RPMI8226 (cell line): Measurements from ENCODE around the gene GPD2.
A peak's percentile ranks its signal among the peaks of the same experiment; 100 is the strongest.

Experiments
- DNase-seq: peaks from one replicate; pipeline ENCODE4 v3.0.0-alpha.2; 2015

GPD2 gene

DNA sequence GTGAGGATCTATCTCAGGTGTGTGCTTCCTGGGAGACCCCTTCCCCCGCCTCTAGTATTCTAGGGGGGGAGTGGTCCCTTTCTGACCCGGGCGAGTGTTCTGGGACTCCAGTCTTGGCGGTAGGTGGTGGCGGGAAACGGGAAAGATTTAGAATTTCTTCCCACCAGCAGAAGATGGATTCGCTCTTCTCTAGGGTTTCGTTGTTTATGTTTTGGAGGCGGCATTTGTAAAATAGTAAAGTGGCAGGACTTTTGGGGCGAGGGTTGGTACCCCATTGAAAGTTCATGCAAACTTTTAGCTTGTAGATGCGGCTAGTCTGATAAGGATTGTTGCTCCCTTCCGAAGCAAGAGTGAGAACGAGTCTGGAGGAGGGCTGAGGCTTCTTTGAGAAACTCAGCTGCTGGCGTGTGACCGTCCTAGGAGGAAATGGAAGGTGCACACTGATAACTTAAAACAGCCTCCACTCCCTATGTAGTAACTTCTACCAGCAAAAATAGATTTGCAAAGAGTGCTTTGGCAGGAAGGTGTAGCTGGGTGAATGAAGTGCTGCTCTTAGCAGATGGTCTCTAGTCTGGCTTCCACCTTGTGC is 412 bp downstream of the GPD2 start:
- DNase-seq, result peak; percentile 53

- DNase-seq, result no peak
These were observed 1.2 kb downstream of the GPD2 start for GRCh38 chr2:156437272-156437930.

DNA sequence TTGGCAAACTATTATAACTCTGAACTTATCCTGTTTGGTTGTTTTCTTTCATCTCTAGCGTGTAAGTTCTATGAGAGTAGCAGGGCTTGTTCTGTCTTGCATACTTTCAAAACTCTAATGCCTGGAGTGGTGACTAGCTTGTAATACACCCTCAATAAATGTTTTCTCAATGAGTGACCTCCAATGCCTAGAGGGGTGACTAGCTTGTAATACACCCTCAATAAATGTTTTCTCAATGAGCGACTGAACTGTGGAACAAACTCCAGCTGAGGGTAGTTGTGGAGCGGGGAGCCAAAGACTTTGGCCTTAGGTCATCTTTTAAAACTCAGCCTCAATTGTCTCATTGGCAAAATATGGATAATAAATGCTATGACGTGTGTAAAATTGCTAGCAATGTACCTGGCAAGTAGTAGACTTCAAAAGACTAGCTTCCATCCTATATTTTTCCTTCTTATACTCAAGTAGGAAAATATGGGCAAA is 1.8 kb downstream of the GPD2 start:
- no peak for DNase-seq

GRCh38 chr2:156443089-156443488 is 6.9 kb downstream of the GPD2 start:
- no peak for DNase-seq

DNA sequence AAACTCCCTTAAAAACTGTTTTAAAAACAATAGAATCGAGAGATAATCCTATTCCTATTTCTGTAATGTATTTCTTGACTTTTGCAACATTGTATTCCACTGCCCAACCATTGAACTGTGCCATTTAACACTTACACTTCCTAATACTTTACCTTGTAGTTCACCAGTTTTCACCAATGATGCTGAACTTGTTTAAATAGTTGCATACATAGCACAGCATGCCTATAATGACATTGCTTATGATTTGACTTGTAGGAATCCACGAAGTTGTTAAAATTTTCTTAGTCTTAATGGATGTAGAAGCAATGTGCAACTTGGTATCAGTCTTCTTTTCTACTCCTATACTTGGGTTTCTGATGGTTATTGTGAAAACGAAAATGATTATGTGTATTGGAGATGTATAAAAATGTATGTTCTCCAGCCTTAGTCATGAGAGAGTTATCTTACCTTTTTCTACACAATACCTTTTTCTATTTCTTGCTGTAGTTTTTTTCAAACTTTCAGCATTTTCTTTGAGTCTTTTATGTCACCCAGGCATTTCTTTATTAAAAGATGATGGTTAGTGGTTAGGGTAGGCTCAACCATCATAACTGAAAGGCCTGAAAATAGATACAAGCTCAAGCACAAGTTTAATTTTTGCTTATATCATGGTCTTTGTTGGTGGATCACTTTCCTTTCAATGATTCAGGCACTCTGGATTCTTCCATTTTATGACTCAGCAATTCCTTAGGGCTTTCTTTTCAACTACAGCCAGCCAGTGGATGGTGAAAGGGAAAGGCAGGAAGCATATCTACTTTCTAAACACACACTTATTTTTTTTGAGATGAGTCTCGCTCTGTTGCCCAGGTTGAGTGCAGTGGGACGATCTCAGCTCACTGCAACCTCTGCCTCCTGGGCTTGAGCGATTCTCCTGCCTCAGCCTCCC is 9.4 kb downstream of the GPD2 start:
- no peak for DNase-seq

GRCh38 chr2:156447761-156448160 is 11.6 kb downstream of the GPD2 start:
- no peak for DNase-seq

GRCh38 chr2:156448766-156449165 is 12.6 kb downstream of the GPD2 start:
- DNase-seq, result no peak

DNA sequence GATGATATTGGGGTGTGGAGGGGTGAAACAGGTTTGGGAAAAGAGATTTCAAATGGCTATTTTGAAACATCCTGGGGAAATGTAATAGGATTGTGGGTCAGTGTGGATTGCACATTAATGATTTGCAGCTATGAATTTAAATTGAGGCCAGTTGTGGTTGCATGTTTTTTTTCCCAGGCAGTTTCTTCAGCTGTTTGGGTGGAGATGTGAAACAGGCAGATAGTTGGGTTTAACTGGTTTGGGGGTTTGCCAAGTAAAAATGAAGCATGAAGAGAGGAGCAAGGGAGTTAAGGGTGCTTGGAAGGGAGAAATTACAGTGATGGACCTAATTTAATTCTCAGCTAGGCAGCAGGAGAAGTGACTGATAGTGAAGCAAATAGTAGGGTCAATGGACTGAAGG is 16.8 kb downstream of the GPD2 start:
- DNase-seq, result no peak

DNA sequence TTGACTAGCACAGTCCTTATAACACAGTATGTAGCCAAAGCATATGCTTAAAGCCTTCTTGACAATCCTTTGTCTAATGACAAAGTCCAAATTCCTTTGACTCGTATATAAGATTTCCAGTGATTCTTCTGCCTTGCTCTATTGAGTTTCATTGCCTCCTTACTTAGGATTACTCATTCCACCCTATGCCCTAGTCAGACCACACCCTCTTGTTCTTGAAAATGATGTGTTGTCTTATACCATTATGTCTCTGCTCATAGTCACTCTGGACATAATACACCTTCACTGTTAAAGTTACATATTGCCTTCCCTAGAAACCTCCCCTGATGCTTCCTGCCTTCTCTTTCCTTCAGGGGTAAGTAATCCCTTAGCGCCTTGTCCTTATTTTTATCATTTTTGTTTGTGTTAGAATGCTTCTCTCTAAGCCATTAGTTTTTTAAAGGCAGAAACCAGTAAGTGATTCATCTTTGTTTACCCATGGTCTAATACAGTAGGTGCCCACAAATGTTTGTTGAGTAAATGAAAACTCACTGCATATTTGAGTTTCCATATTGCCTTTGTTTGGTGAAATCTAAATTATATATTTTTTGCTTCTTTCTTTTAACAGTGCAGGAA is 19.3 kb downstream of the GPD2 start:
- no peak for DNase-seq

- DNase-seq, result no peak
These were observed 20.4 kb downstream of the GPD2 start for GRCh38 chr2:156456616-156457015.

DNA sequence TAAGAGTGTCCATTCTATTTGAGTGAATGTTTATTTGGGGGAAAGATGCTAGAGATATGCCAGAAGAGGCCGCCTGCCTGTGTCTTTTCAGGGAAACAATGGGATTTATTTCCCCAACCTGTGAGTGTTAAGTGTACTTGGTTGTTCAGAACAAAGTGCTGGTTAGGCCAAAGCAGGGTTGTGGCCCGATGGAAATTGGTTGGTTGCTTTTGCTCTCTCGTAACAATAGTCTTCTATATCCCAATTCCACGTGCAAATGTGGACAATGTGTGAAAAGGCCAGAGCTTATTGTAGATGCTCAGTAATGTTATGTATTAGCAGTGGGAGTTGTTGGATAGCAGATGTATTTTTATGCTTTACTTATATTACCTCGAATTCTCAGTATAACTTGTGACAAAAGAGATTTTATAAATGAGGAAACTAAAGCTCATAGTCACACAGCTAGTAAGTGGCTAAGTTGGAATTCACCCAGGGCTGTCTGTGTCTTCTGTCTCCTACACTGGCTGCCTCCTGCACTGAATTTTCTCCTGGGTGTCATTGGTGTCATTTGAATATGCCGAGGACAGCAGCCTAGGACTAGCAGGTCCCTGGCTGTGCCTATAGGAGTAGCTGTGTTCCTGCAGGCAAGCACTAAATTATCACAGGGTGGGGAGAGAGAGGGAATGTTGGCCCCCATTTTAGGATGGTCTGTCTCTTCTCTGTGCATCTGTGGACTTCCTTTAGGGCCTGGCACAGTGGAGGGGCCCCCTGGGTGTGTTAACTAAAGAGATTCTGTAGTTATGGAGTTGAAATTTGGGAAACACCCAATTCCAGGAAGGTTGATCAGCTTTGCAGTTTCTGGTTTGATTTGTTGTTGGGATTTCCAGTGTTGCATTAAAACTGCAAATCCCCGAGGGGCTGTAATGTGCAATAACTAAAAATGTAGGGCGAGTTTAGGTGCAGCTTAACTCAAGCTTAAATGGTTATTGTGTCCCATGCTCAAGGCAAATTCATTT is 21.6 kb downstream of the GPD2 start:
- no peak for DNase-seq

DNA sequence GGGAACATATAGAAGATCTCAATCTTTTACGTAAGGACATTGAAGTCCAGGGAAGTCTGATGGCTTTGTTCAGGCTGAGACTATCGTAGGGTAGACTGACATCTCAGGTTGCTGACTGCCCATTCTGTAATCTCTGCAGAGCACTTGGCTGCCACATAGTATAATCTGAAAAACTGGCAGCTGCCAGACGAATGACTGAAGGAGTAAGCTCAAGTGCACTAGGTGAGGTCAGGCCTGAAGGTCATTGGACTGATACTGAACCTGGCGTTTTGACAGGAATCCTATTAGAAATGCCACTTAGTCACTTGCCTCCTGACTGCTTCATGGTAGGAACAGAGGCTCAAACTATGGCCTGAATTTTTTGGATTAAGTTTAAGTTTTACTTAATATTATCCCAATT is 23.5 kb downstream of the GPD2 start:
- DNase-seq, result no peak

GRCh38 chr2:156464106-156464505 is 27.9 kb downstream of the GPD2 start:
- no peak for DNase-seq

DNA sequence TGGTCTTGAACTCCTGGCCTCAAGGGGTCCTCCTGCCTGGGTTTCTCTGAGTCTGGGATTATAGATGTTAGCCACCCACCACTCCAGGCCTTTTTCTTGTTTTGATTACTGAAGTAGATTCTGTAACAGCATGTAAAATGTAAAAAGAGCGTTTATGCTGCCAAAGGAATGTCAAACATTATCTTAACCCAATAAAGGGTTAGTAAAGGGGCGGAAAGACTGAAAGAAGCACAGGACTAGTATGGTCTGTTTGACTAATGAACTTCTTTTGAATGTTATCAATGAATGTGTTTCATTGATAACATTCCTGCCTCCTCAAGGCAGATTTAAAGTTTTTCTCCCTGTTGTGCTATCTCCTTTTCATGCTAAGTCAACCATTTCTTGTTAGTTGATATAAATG is 29.4 kb downstream of the GPD2 start:
- DNase-seq, result no peak

DNA sequence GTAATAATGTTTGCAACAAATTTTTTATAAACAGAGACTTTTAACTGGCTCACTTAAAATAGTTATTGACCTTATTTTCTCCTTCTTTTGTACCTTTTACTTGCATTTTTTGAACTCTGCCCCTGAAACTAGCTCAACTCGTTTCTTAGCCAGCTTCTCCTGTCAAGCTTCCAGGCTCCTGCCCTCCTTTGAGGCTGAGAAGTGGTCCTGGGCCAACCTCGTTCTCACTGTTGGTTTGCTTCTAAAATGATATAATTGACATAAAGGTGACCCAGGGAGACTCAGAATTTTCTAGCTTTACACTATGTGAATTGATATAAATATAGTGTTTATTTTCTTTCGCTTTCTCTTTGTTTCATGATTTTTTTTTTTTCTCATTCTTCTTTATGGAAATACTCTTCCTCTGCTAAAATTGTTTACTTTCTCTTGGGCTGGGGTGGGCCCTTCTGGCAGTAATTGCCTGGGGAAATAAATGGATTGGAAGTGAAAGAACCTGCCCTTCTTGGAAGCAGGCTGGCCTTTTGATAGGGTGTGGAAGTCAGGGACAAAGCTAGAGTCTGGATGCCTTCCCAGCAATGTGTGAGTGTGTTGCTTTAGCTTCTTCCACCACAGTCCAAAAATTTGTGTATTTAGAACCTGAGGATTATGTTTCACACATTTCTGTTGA is 30.7 kb downstream of the GPD2 start:
- DNase-seq, result no peak

- DNase-seq, result no peak
These were observed 34.9 kb downstream of the GPD2 start for GRCh38 chr2:156470975-156471583.

DNA sequence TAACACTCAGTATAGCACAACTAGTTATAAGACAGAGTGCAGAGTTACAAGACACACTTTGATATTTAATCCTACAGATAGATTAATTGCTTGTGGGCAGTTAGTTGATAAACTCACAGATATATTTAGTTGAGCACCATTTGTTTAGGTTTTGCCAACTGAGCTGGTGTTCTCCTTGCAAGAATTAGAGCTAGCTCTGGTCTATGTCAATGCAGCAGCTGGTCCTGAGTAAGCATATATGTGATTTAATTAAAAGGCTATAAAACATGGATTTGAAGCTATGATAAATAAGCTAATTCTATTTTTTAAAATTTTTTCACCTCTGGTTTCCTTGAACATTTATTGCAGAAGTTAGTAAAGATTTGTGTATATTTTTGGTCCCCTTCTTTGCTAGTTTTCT is 35.6 kb downstream of the GPD2 start:
- no peak for DNase-seq

DNA sequence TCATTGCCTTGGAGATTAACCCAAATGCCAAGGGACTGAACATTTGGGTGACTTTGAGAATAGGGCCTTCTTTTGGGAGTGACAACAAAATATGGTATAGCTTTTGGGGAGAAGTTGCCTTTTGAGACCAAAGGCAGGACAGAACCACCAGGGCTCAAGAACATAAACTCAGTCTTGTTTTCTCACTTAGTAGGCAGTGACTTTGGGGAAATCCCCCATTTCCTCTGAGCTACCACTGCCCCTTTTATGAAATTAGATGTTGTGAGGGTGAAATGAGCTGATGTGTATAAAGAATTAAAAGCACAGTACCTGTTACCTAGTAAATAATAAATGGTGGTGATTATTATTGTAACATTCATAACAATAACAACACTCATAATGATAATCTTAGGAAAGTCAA is 36.5 kb downstream of the GPD2 start:
- DNase-seq, result no peak

DNA sequence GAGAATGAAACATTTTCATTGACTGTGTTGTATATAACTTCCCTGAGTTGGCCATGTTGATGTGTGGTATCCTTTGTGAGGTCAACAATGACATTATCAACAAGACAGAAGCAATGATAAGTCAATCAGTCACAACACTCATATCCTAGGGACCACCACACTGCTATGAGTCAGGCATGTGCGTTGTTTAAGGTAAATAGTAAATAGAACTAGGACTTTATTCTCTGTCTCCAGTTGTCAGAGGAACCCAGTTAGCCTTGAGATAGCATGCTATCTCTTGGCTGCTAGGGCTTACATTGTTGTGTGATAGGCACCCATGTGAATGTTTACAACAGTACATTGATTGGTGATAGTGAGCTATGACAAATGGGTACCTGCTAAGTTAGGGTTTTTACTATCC is 37.3 kb downstream of the GPD2 start:
- no peak for DNase-seq

- DNase-seq, result no peak
These were observed 38.2 kb downstream of the GPD2 start for GRCh38 chr2:156474401-156474800.
